ENCODE results near the gene KCNIP1. TPM values are rescaled to one million over a fixed set of nuclear protein-coding genes. Genes with fewer than 3 reads are reported as not detected.

The KCNIP1 gene
- total and polyA plus RNA-seq, 2 experiments from 2014 or later: 0.43 to 0.80 TPM

- no peaks in the 10 kb centered on the region for H3K9me3 ChIP-seq (ENCODE audit: low read depth)
- H4K20me1 ChIP-seq (ENCODE audit: insufficient read depth, poor library complexity, severe bottlenecking): no peaks in the 10 kb centered on the region
- H3K4me1 ChIP-seq (ENCODE audit: insufficient read depth): no peaks in the 10 kb centered on the region
- H3K79me2 ChIP-seq: no peaks in the 10 kb centered on the region
- 84% methylated on average over 5 of the region's 5 CpGs for WGBS (ENCODE audit: low lambda C conversion rate, missing lambda C conversion rate)
- H3K4me2 ChIP-seq: no peak overlapping the region
- H3K4me3 ChIP-seq: no peak overlapping the region
- H3K36me3 ChIP-seq (replicated peaks; ENCODE audit: insufficient read depth, low read depth): no peaks in the 10 kb centered on the region
- H2AFZ ChIP-seq: no peak overlapping the region
- H3K27ac ChIP-seq: no peak overlapping the region
- DNase-seq (ENCODE audit: low spot score): no peak
- H3K27me3 ChIP-seq: no peaks in the 10 kb centered on the region
- H3K9me2 ChIP-seq (replicated peaks; ENCODE audit: insufficient read depth): no peaks in the 10 kb centered on the region
- TF ChIP-seq EZH2phosphoT487 (IDR thresholded peaks at IDR 0.05; ENCODE audit: low read depth, severe bottlenecking, unreplicated experiment) (no peak), EZH2 (IDR thresholded peaks at IDR 0.05; ENCODE audit: borderline replicate concordance) (no peak), CTCF (IDR thresholded peaks at IDR 0.05; ENCODE audit: poor library complexity) (no peak)
Observed at GRCh38 chr5:170662966-170663365, 159.1 kb downstream of the KCNIP1 start.

DNA sequence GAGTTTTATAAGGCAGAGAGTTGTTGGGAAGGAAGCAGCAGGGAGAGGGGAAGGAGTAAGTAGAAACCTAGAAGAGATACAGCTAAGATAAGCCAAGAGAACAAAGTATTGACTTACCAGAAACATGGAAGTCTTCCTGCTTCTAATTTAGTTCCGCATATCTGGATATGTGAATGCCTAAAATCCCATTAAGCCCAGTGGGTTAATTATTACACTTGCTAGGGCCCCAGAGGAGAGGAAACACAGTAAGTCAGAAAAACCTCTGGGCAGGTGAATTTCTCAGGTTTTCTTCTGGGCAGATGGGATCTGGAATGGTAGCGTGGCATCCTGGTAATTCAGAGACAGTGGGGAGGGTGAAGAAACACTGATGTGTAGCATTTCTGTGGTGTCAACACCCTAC, 175.0 kb downstream of the KCNIP1 start:
- Histone ChIP-seq H3K4me1 (ENCODE audit: insufficient read depth) (no peaks in the 10 kb centered on the region), H4K20me1 (ENCODE audit: insufficient read depth, poor library complexity, severe bottlenecking) (no peaks in the 10 kb centered on the region), H3K79me2 (no peaks in the 10 kb centered on the region), H3K9me2 (replicated peaks; ENCODE audit: insufficient read depth) (no peaks in the 10 kb centered on the region), H3K9me3 (ENCODE audit: low read depth) (no peaks in the 10 kb centered on the region), H3K27ac (no peak overlapping the region), H2AFZ (no peak overlapping the region), H3K4me2 (peak overlapping the region; percentile 19), H3K36me3 (replicated peaks; ENCODE audit: insufficient read depth, low read depth) (no peaks in the 10 kb centered on the region), H3K27me3 (peaks cover 59% of the 10 kb centered on the region), H3K4me3 (no peak overlapping the region)
- no peak for TF ChIP-seq EZH2 (IDR thresholded peaks at IDR 0.05; ENCODE audit: borderline replicate concordance)
- no peak for TF ChIP-seq CTCF (IDR thresholded peaks at IDR 0.05; ENCODE audit: poor library complexity)
- no peak for TF ChIP-seq EZH2phosphoT487 (IDR thresholded peaks at IDR 0.05; ENCODE audit: low read depth, severe bottlenecking, unreplicated experiment)
- WGBS (ENCODE audit: low lambda C conversion rate, missing lambda C conversion rate): 84% methylated on average over 2 of the region's 2 CpGs
- DNase-seq (ENCODE audit: low spot score): no peak

DNA sequence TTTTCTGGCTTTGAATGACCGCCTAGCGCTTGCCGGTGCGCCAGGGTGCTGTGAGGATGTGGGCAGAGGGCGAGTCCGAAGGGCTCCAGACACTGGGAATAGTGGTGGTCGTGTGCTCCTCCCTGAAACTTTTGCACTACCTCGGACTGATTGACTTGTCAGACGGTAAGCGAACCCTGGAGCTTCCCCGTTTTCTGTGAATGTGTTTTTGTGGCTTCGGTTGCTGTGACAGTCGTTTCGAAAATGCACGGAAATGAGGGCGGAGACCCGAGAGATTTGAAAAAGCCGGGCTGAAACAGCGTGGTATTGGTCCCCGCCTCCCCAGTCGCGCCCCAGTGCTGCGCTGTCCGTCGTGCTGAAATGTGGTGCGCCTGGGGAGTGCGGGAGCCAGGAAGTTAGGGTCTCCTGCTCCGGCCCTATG, 177.2 kb downstream of the KCNIP1 start:
- Histone ChIP-seq H2AFZ (no peak overlapping the region), H3K9me2 (replicated peaks; ENCODE audit: insufficient read depth) (no peaks in the 10 kb centered on the region), H3K27ac (no peak overlapping the region), H3K36me3 (replicated peaks; ENCODE audit: insufficient read depth, low read depth) (no peaks in the 10 kb centered on the region), H4K20me1 (ENCODE audit: insufficient read depth, poor library complexity, severe bottlenecking) (no peaks in the 10 kb centered on the region), H3K4me1 (ENCODE audit: insufficient read depth) (no peaks in the 10 kb centered on the region), H3K79me2 (no peaks in the 10 kb centered on the region), H3K9me3 (ENCODE audit: low read depth) (no peaks in the 10 kb centered on the region), H3K4me3 (no peak overlapping the region), H3K27me3 (peaks cover 65% of the 10 kb centered on the region), H3K4me2 (peak overlapping the region; percentile 88)
- TF ChIP-seq CTCF (IDR thresholded peaks at IDR 0.05; ENCODE audit: poor library complexity) (no peak), EZH2 (IDR thresholded peaks at IDR 0.05; ENCODE audit: borderline replicate concordance) (no peak), EZH2phosphoT487 (IDR thresholded peaks at IDR 0.05; ENCODE audit: low read depth, severe bottlenecking, unreplicated experiment) (no peak)
- peak; percentile 81 for DNase-seq (ENCODE audit: low spot score)
- WGBS (ENCODE audit: low lambda C conversion rate, missing lambda C conversion rate): 1% methylated on average over 28 of the region's 28 CpGs

GRCh38 chr5:170691657-170692056, 187.8 kb downstream of the KCNIP1 start:
- no peaks in the 10 kb centered on the region for H3K4me1 ChIP-seq (ENCODE audit: insufficient read depth)
- no peak overlapping the region for H3K4me3 ChIP-seq
- no peaks in the 10 kb centered on the region for H3K9me3 ChIP-seq (ENCODE audit: low read depth)
- 25% methylated on average over 4 of the region's 4 CpGs for WGBS (ENCODE audit: low lambda C conversion rate, missing lambda C conversion rate)
- no peak overlapping the region for H2AFZ ChIP-seq
- TF ChIP-seq EZH2 (IDR thresholded peaks at IDR 0.05; ENCODE audit: borderline replicate concordance) (no peak), EZH2phosphoT487 (IDR thresholded peaks at IDR 0.05; ENCODE audit: low read depth, severe bottlenecking, unreplicated experiment) (no peak), CTCF (IDR thresholded peaks at IDR 0.05; ENCODE audit: poor library complexity) (no peak)
- H3K9me2 ChIP-seq (replicated peaks; ENCODE audit: insufficient read depth): no peaks in the 10 kb centered on the region
- no peaks in the 10 kb centered on the region for H4K20me1 ChIP-seq (ENCODE audit: insufficient read depth, poor library complexity, severe bottlenecking)
- no peak for DNase-seq (ENCODE audit: low spot score)
- H3K36me3 ChIP-seq (replicated peaks; ENCODE audit: insufficient read depth, low read depth): no peaks in the 10 kb centered on the region
- no peak overlapping the region for H3K4me2 ChIP-seq
- no peaks in the 10 kb centered on the region for H3K79me2 ChIP-seq
- peaks cover 54% of the 10 kb centered on the region for H3K27me3 ChIP-seq
- no peak overlapping the region for H3K27ac ChIP-seq

All from hepatocyte (in vitro differentiated cells).